A549 (cell line): ENCODE measurements around the gene SERPIND1. TPM values are rescaled to one million over a fixed set of nuclear protein-coding genes. Genes with fewer than 3 reads are reported as not detected.

Source experiments
- ATAC-seq, 2 experiments: fragments of 200-7000 bp in 1 of 2; fragments of >200 bp in 1 of 2; cut with Nextera tagmentation in 1 of 2; cut with Tn5 transposase in 1 of 2; 3 replicates each; pipeline versions ENCODE4 v1.8.0 to v1.9.1; 2018 to 2020; ENCODE audit warnings: mild to moderate bottlenecking in 1 of 2, moderate library complexity in 1 of 2
- CTCF ChIA-PET: fragments of 300-600 bp; sonication (Branson Sonifier 250); formaldehyde crosslinking; extraction: SDS; loops from one replicate; lab custom pipeline; 2021; ENCODE audit warnings: antibody characterized with exemption, inconsistent platforms; lab: Yijun Ruan, JAX
- POLR2A ChIA-PET: fragments of 350-600 bp; formaldehyde crosslinking; extraction: SDS; loops from one replicate; lab custom pipeline; 2021; ENCODE audit warnings: antibody characterized with exemption, inconsistent platforms; lab: Yijun Ruan, JAX
- DNase-seq, 2 experiments: peaks; one replicate each; pipeline versions ENCODE4 v3.0.0 to v3.0.0-alpha.2; 2011 to 2016; ENCODE audit warnings: low read depth in 1 of 2, low spot score in 1 of 2
- FAIRE-seq: peaks from 2 replicates; lab custom pipeline; 2011; peaks lifted over from hg19 to GRCh38; lab: Jason Lieb, UNC
- H3K27ac ChIP-seq, 2 experiments: fragments of >200 bp; sonication (Bioruptor Twin); formaldehyde crosslinking; 3 replicates each; pipeline ENCODE4 v1.5.1; 2016 to 2017
- H3K4me1 ChIP-seq: fragments of >200 bp; sonication (Bioruptor Twin); formaldehyde crosslinking; 3 replicates; pipeline ENCODE4 v1.6.1; 2016
- H3K4me2 ChIP-seq: fragments of >200 bp; sonication (Bioruptor Twin); formaldehyde crosslinking; 3 replicates; pipeline ENCODE4 v1.6.1; 2016
- H3K4me3 ChIP-seq: fragments of >200 bp; sonication (Bioruptor Twin); formaldehyde crosslinking; 3 replicates; pipeline ENCODE4 v1.5.1; 2016
- H3K9me3 ChIP-seq: fragments of >200 bp; sonication (Bioruptor Twin); formaldehyde crosslinking; 3 replicates; pipeline ENCODE4 v1.6.1; 2016
- BHLHE40 ChIP-seq: IDR thresholded peaks from 2 replicates; pipeline ENCODE4 v1.6.1; 2012; ENCODE audit warnings: low read depth, low read length, inconsistent platforms
- CHD4 ChIP-seq: fragments of 200-600 bp; sonication (generic); IDR thresholded peaks from 2 replicates; pipeline ENCODE4 v1.6.1; 2016; ENCODE audit warnings: antibody characterized with exemption, mild to moderate bottlenecking, borderline replicate concordance
- CTCF ChIP-seq: fragments of >200 bp; sonication (Bioruptor Twin); formaldehyde crosslinking; IDR thresholded peaks from 3 replicates; pipeline ENCODE4 v1.5.1; 2016
- EHMT2 ChIP-seq: fragments of 200-600 bp; sonication (generic); IDR thresholded peaks from 2 replicates; pipeline ENCODE4 v1.6.1; 2016; ENCODE audit warnings: antibody characterized with exemption, low read depth, mild to moderate bottlenecking, moderate library complexity
- EP300 ChIP-seq, 2 experiments: fragments of >200 bp; sonication (Bioruptor Twin); formaldehyde crosslinking; IDR thresholded peaks; 2 replicates in 1 of 2; 3 replicates in 1 of 2; pipeline ENCODE4 v1.6.1; 2016 to 2017
- HMGXB4 ChIP-seq: fragments of 250-450 bp; sonication (Bioruptor Pico); IDR thresholded peaks from 2 replicates; pipeline ENCODE4 v1.5.0; 2021; ENCODE audit warnings: mild to moderate bottlenecking, moderate library complexity, borderline replicate concordance
- HOXA7 ChIP-seq: fragments of 250-450 bp; sonication (Bioruptor Pico); IDR thresholded peaks from 2 replicates; pipeline ENCODE4 v1.5.0; 2020; ENCODE audit warnings: mild to moderate bottlenecking, moderate library complexity
- HOXB13 ChIP-seq: fragments of 250-450 bp; sonication (Bioruptor Pico); IDR thresholded peaks from 2 replicates; pipeline ENCODE4 v1.5.0; 2020; ENCODE audit warnings: low read depth, mild to moderate bottlenecking, moderate library complexity
- HOXB5 ChIP-seq: fragments of 250-450 bp; sonication (Bioruptor Pico); IDR thresholded peaks from 2 replicates; pipeline ENCODE4 v1.5.0; 2020; ENCODE audit warnings: mild to moderate bottlenecking, moderate library complexity
- MAZ ChIP-seq: fragments of 150-350 bp; IDR thresholded peaks from 2 replicates; pipeline ENCODE4 v1.6.1; 2014; ENCODE audit warnings: antibody characterized with exemption, low read depth, low read length, borderline replicate concordance
- PHF8 ChIP-seq: fragments of 200-600 bp; sonication (generic); IDR thresholded peaks from 2 replicates; pipeline ENCODE4 v1.6.1; 2016; ENCODE audit warnings: low read depth, mild to moderate bottlenecking, antibody characterized with exemption, moderate library complexity, borderline replicate concordance
- POLR2A ChIP-seq: IDR thresholded peaks from 2 replicates; pipeline ENCODE4 v1.6.1; 2012; ENCODE audit warnings: mild to moderate bottlenecking, low read length
- POLR2AphosphoS2 ChIP-seq: conservative IDR thresholded peaks from 2 replicates; pipeline ENCODE4 v1.6.1; 2012; ENCODE audit warnings: low read length, improper control_type of control experiment, inconsistent platforms
- RAD21 ChIP-seq, 2 experiments: fragments of >200 bp in 1 of 2; sonication (Bioruptor Twin) in 1 of 2; formaldehyde crosslinking in 1 of 2; IDR thresholded peaks in 1 of 2; conservative IDR thresholded peaks in 1 of 2; 2 replicates in 1 of 2; 3 replicates in 1 of 2; pipeline ENCODE4 v1.6.1; 2012 to 2018; ENCODE audit warnings: inconsistent platforms in 1 of 2
- REST ChIP-seq: fragments of 200-600 bp; sonication (generic); IDR thresholded peaks from 2 replicates; pipeline ENCODE4 v1.6.1; 2016; ENCODE audit warnings: antibody characterized with exemption, mild to moderate bottlenecking, moderate library complexity
- RFX5 ChIP-seq: fragments of 450-650 bp; IDR thresholded peaks from 2 replicates; pipeline ENCODE4 v1.7.1; 2014; ENCODE audit warnings: antibody characterized with exemption, mild to moderate bottlenecking, moderate library complexity
- RNF2 ChIP-seq: fragments of 200-600 bp; sonication (generic); IDR thresholded peaks from 2 replicates; pipeline ENCODE4 v1.6.1; 2016; ENCODE audit warnings: low read depth, mild to moderate bottlenecking, antibody characterized with exemption, moderate library complexity, borderline replicate concordance
- SMC3 ChIP-seq: fragments of >200 bp; sonication (Bioruptor Twin); formaldehyde crosslinking; IDR thresholded peaks from 3 replicates; pipeline ENCODE4 v1.6.1; 2018; ENCODE audit warnings: inconsistent platforms
- SREBF2 ChIP-seq: fragments of 450-650 bp; IDR thresholded peaks from 2 replicates; pipeline ENCODE4 v1.6.1; 2014; ENCODE audit warnings: mild to moderate bottlenecking, moderate library complexity
- TFCP2L1 ChIP-seq: fragments of 250-450 bp; sonication (Bioruptor Pico); IDR thresholded peaks from 2 replicates; pipeline ENCODE4 v1.5.0; 2021; ENCODE audit warnings: mild to moderate bottlenecking
- WGBS: methylation state at CpG from one replicate; pipeline ENCODE4 v1.1.6; 2017; ENCODE audit errors: missing lambda C conversion rate; 5-methylcytosine and 5-hydroxymethylcytosine counted together
- polyA plus RNA-seq, 4 experiments: library from polyadenylated mRNA; depleted of rRNA in 3 of 4; stranded (reverse); fragments of >200 nt; fragmentation: RNase III in 1 of 4; extraction: RNeasy Plus Mini Kit Qiagen cat#74134 plus additional on column Dnase treatment in 1 of 4; gene quantifications; 2 replicates in 3 of 4; 3 replicates in 1 of 4; pipeline ENCODE4 v1.2.3, GENCODE V29; 2011 to 2017
- TF ChIP-seq, protein P1 (sequence below): IDR thresholded peaks from 2 replicates; pipeline ENCODE4 v1.6.1; 2012
- TF ChIP-seq, protein P2 (sequence below): fragments of 250-450 bp; sonication (Bioruptor Pico); IDR thresholded peaks from 2 replicates; pipeline ENCODE4 v1.5.0; 2020; ENCODE audit warnings: low read depth, mild to moderate bottlenecking, moderate library complexity

Gene SERPIND1
- polyA plus RNA-seq, 2 of the 4 experiments (the other 2 are of a cell fraction): not detected

DNA sequence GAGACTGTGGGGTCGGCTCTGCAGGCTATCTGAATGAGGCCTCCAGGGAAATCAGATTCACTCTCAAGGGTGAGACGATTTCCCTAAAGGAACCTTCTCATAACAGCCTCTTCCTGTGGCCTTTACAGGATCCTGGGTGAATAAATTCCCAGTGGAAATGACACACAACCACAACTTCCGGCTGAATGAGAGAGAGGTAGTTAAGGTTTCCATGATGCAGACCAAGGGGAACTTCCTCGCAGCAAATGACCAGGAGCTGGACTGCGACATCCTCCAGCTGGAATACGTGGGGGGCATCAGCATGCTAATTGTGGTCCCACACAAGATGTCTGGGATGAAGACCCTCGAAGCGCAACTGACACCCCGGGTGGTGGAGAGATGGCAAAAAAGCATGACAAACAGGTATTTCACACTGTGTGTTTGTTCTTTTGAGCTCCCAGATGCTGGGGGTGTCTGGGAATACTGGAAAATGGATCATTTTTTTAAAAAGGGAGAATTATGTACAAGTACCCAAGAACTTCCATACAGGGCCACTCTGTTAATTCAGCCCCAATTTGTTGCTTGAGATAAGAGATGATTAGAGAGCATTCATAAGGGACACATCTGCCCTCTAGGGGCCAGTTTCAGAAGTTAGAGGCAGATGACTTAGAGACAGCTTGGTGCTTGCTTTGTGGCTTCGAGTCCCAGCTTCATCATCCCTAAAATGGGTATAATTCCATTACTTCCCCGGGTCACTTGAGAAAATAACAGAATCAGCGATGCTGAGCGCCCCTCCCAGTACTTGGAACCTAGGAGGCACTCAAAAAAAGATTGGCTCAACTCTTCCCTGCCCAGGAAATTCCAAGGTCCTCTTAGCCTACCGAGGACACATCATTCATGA lies 10.2 kb downstream of the SERPIND1 start:
- no peak for FAIRE-seq
- Histone ChIP-seq H3K27ac (no peak overlapping the region), H3K4me2 (no peak overlapping the region), H3K4me1 (no peaks in the 10 kb centered on the region)
- POLR2A ChIA-PET: no interaction called here
- TF ChIP-seq POLR2A (no peak), POLR2AphosphoS2 (no peak), SMC3 (peak; percentile 24; the same call in 1 of the 3 replicates), CTCF (peak; percentile 56), RAD21 (conservative IDR thresholded peaks at IDR 0.05 in 1 of 2, IDR thresholded peaks at IDR 0.05 in 1 of 2) (peak; percentile 47 to 51; a peak in 4 of 5 replicates), CHD4 (no peak), HOXB5 (no peak)
- TF ChIP-seq, all 56 proteins: peak for 3
- peak; percentile 30 to 62 for DNase-seq
- Histone ChIP-seq H3K9me3 (no peaks in the 10 kb centered on the region), H3K4me3 (no peak overlapping the region)
- whole genome bisulfite sequencing: 64% methylated on average over 14 of the region's 14 CpGs
- CTCF ChIA-PET: interaction anchor here (0.6 to 5.0 kb wide), 19 partner anchors 8 to 389 kb away, joined by 3 to 26 read pairs (median 6); partner anchors contain the start of gene SERPIND1
- ATAC-seq: peak; percentile 85 to 88; a peak in 5 of 6 replicates

- WGBS: 73% methylated on average over 3 of the region's 3 CpGs
- ChIA-PET POLR2A (no interaction called here), CTCF (interaction anchor here (1.3 to 5.0 kb wide), 4 partner anchors 9 to 66 kb away, joined by 4 to 26 read pairs (median 17); no protein-coding TSS in a partner anchor)
- no peak overlapping the region for H3K4me3 ChIP-seq
- DNase-seq (no peak), FAIRE-seq (no peak), ATAC-seq (no peak)
- H3K4me1 ChIP-seq: no peaks in the 10 kb centered on the region; the same call in 2 of the 3 replicates
- TF ChIP-seq, protein P1, sequence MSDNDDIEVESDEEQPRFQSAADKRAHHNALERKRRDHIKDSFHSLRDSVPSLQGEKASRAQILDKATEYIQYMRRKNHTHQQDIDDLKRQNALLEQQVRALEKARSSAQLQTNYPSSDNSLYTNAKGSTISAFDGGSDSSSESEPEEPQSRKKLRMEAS: no peak
- no peak for TF ChIP-seq MAZ
- H3K4me2 ChIP-seq: no peak overlapping the region
- no peaks in the 10 kb centered on the region for H3K9me3 ChIP-seq
- no peak overlapping the region for H3K27ac ChIP-seq
These were observed 11.5 kb downstream of the SERPIND1 start for GRCh38 chr22:20785415-20785814.

GRCh38 chr22:20786048-20786447 lies 12.1 kb downstream of the SERPIND1 start:
- Histone ChIP-seq H3K9me3 (no peaks in the 10 kb centered on the region), H3K27ac (no peak overlapping the region), H3K4me1 (peaks cover 5% of the 10 kb centered on the region; the same call in 2 of the 3 replicates), H3K4me2 (no peak overlapping the region), H3K4me3 (no peak overlapping the region)
- 82% methylated on average over 6 of the region's 8 CpGs for WGBS
- POLR2A ChIA-PET: no interaction called here
- ATAC-seq (no peak), FAIRE-seq (no peak), DNase-seq (no peak)
- CTCF ChIA-PET: interaction anchor here (0.6 to 5.0 kb wide), 6 partner anchors 9 to 226 kb away, joined by 3 to 26 read pairs (median 3); no protein-coding TSS in a partner anchor
- TF ChIP-seq HOXB13 (CRISPR knock-in tag) (no peak), EP300 (IDR thresholded peaks at IDR 0.05) (no peak), EHMT2 (no peak), RAD21 (conservative IDR thresholded peaks at IDR 0.05 in 1 of 2, IDR thresholded peaks at IDR 0.05 in 1 of 2) (no peak), BHLHE40 (no peak), RFX5 (no peak), HMGXB4 (CRISPR knock-in tag) (no peak), PHF8 (no peak), TFCP2L1 (CRISPR knock-in tag) (no peak), SREBF2 (no peak), REST (no peak), RNF2 (no peak), HOXA7 (no peak)
- TF ChIP-seq, protein P2, sequence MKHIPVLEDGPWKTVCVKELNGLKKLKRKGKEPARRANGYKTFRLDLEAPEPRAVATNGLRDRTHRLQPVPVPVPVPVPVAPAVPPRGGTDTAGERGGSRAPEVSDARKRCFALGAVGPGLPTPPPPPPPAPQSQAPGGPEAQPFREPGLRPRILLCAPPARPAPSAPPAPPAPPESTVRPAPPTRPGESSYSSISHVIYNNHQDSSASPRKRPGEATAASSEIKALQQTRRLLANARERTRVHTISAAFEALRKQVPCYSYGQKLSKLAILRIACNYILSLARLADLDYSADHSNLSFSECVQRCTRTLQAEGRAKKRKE (CRISPR knock-in tag): no peak
